ENCODE measurements around the gene CCDC157. TPM values are rescaled to one million over a fixed set of nuclear protein-coding genes. Genes with fewer than 3 reads are reported as not detected.
A peak's percentile ranks its signal among the peaks of the same experiment; 100 is the strongest.

The CCDC157 gene
- polyA plus RNA-seq, 3 donors: 0.50 to 3.7 (median 0.54) TPM

DNA sequence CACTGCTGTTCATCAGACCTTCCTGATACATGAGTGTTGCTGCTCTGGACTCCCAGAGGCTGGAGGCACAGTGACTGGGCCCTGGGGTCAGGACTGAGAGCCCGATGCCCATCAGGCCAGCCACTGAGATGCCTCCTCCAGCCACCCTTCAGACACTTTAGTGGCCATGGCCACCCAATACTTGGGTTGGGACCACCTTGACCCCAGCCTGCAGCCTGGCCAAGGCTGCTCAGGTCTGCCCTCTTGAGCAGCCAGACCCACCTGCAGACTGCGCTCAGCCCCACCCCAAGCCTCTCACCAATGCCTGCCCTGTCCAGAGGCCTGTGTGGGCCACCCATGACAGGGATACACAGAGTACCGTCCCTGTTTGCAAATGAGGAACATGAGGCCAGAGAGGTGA lies 26.3 kb downstream of the CCDC157 start:
- H3K9ac ChIP-seq (ENCODE audit: insufficient read depth, low read length, poor library complexity, severe bottlenecking): no peak overlapping the region
- Mint-ChIP-seq H3K4me3 (no peak overlapping the region), H3K27me3 (ENCODE audit: low read depth in 3 of 3) (peaks cover 1 to 4% (median 3%) of the 10 kb centered on the region in 3 donors), H3K9me3 (no peaks in the 10 kb centered on the region), H3K27ac (no peak overlapping the region), H3K36me3 (peaks cover 13 to 32% of the 10 kb centered on the region in 2 donors), H3K4me1 (peaks cover 16% of the 10 kb centered on the region)
- no peaks in the 10 kb centered on the region for H4K20me1 ChIP-seq (ENCODE audit: insufficient read depth, low read length)
- H3K4me2 ChIP-seq (replicated peaks; ENCODE audit: extremely low read depth, low read length, poor library complexity, severe bottlenecking): no peak overlapping the region
- TF ChIP-seq, protein P1, sequence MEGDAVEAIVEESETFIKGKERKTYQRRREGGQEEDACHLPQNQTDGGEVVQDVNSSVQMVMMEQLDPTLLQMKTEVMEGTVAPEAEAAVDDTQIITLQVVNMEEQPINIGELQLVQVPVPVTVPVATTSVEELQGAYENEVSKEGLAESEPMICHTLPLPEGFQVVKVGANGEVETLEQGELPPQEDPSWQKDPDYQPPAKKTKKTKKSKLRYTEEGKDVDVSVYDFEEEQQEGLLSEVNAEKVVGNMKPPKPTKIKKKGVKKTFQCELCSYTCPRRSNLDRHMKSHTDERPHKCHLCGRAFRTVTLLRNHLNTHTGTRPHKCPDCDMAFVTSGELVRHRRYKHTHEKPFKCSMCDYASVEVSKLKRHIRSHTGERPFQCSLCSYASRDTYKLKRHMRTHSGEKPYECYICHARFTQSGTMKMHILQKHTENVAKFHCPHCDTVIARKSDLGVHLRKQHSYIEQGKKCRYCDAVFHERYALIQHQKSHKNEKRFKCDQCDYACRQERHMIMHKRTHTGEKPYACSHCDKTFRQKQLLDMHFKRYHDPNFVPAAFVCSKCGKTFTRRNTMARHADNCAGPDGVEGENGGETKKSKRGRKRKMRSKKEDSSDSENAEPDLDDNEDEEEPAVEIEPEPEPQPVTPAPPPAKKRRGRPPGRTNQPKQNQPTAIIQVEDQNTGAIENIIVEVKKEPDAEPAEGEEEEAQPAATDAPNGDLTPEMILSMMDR (IDR thresholded peaks at IDR 0.05): no peak
- peaks cover 4 to 17% of the 10 kb centered on the region in 2 donors for H3K36me3 ChIP-seq (replicated peaks in 1 of 2; ENCODE audit: control insufficient read depth in 1 of 2, insufficient read depth in 2 of 2, low read length in 2 of 2)
- H3K27me3 ChIP-seq (ENCODE audit: control insufficient read depth in 2 of 2, insufficient read depth in 2 of 2, low read length in 2 of 2): no peaks in the 10 kb centered on the region
- peaks cover 10% of the 10 kb centered on the region in 2 donors for H3K4me1 ChIP-seq (ENCODE audit: control insufficient read depth in 1 of 2, insufficient read depth in 2 of 2, low read length in 2 of 2)
- DNase-seq: no peak
- WGBS (ENCODE audit: insufficient coverage): 81% methylated on average over 3 of the region's 3 CpGs
- intact Hi-C loops (cut with micrococcal nuclease): no loop called here
- no peaks in the 10 kb centered on the region for H3K79me2 ChIP-seq (ENCODE audit: insufficient read depth, low read length)
- no peak overlapping the region for H2AFZ ChIP-seq (ENCODE audit: insufficient read depth, low read depth, low read length, poor library complexity, severe bottlenecking)
- no peak overlapping the region for H3K27ac ChIP-seq (ENCODE audit: low read depth in 1 of 2, low read length in 2 of 2)
- no peaks in the 10 kb centered on the region for H3K9me3 ChIP-seq (replicated peaks in 1 of 2; ENCODE audit: control insufficient read depth in 1 of 2, insufficient read depth in 1 of 2, low read length in 2 of 2)
- H3K4me3 ChIP-seq (replicated peaks in 1 of 3; ENCODE audit: low read depth in 2 of 3, low read length in 3 of 3): no peak overlapping the region

DNA sequence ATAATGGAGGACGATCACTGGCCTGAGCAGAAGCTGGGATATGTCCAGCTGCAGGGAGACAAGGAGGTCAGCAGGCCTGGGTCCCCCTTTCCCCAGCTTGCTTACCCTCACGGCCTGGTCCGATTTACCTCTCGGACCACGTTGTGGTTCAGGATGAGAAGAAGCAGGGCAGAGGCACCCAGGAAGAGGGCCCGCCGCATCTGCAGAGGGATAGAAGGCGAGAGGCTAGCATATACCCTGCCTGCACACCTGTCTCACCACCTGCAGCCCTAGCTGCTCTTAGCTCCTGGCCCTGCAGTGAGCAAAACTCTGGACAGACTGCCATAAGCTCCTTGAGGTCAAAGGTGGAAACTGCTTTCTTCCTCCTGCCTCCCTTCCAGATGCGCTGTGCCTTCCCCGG lies 29.1 kb downstream of the CCDC157 start:
- Histone ChIP-seq H4K20me1 (ENCODE audit: insufficient read depth, low read length) (no peaks in the 10 kb centered on the region), H3K4me3 (replicated peaks in 1 of 3; ENCODE audit: low read depth in 2 of 3, low read length in 3 of 3) (no peak overlapping the region), H3K9me3 (replicated peaks in 1 of 2; ENCODE audit: control insufficient read depth in 1 of 2, insufficient read depth in 1 of 2, low read length in 2 of 2) (no peaks in the 10 kb centered on the region), H3K9ac (ENCODE audit: insufficient read depth, low read length, poor library complexity, severe bottlenecking) (no peak overlapping the region), H2AFZ (ENCODE audit: insufficient read depth, low read depth, low read length, poor library complexity, severe bottlenecking) (no peak overlapping the region), H3K27me3 (ENCODE audit: control insufficient read depth in 2 of 2, insufficient read depth in 2 of 2, low read length in 2 of 2) (no peaks in the 10 kb centered on the region), H3K4me2 (replicated peaks; ENCODE audit: extremely low read depth, low read length, poor library complexity, severe bottlenecking) (peak overlapping the region; percentile 88), H3K79me2 (ENCODE audit: insufficient read depth, low read length) (no peaks in the 10 kb centered on the region), H3K36me3 (replicated peaks in 1 of 2; ENCODE audit: control insufficient read depth in 1 of 2, insufficient read depth in 2 of 2, low read length in 2 of 2) (peaks cover 0 to 17% of the 10 kb centered on the region in 2 donors), H3K4me1 (ENCODE audit: control insufficient read depth in 1 of 2, insufficient read depth in 2 of 2, low read length in 2 of 2) (peaks cover 10% of the 10 kb centered on the region in 2 donors), H3K27ac (ENCODE audit: low read depth in 1 of 2, low read length in 2 of 2) (no peak overlapping the region)
- intact Hi-C loops (cut with micrococcal nuclease): loop anchor here (1.0 to 5.0 kb wide), 5 partner anchors 29 to 279 kb away; partner anchors contain the start of genes CASTOR1 (in 1 of the 2), CCDC157 (in 1 of the 2), MTFP1 (in 1 of the 2) and SF3A1 (in 1 of the 2)
- H3K27me3 Mint-ChIP-seq (ENCODE audit: low read depth in 3 of 3): peaks cover 1 to 5% (median 4%) of the 10 kb centered on the region in 3 donors
- peaks cover 0 to 4% (median 0%) of the 10 kb centered on the region in 7 donors for H3K9me3 Mint-ChIP-seq
- TF ChIP-seq, protein P1 (IDR thresholded peaks at IDR 0.05): no peak
- DNase-seq: no peak
- WGBS (ENCODE audit: insufficient coverage): 95% methylated on average over 10 of the region's 10 CpGs
- peaks cover 14% of the 10 kb centered on the region for H3K4me1 Mint-ChIP-seq
- H3K4me3 Mint-ChIP-seq: peak overlapping the region in 1 of 2 donors; percentile 82
- H3K36me3 Mint-ChIP-seq: peaks cover 7 to 13% of the 10 kb centered on the region in 2 donors
- peak overlapping the region in 3 of 7 donors; percentile 18 to 70 (median 30) for H3K27ac Mint-ChIP-seq
